Mesenchymal stem cell (in vitro differentiated cells and primary cell): ENCODE results near the gene KISS1R.
A peak's percentile ranks its signal among the peaks of the same experiment; 100 is the strongest.
"Not testable (repeated sequence)": the region's sequence is repeated elsewhere in the genome, so short reads cannot be mapped to it uniquely, and the experiment has no call there.

Experiments used
- DNase-seq: peaks from one replicate; pipeline ENCODE4 v3.0.0-alpha.2; 2013
- H2AFZ ChIP-seq: one replicate; pipeline ENCODE4 v1.6.1; 2013; ENCODE audit warnings: low read depth, mild to moderate bottlenecking, control low read depth, inconsistent platforms, low read length, moderate library complexity
- H2AK5ac ChIP-seq: 2 replicates; pipeline ENCODE4 v1.6.1; 2013; ENCODE audit warnings: low read length, moderate library complexity, mild to moderate bottlenecking, inconsistent platforms; ENCODE audit not compliant: severe bottlenecking
- H2BK120ac ChIP-seq: one replicate; pipeline ENCODE4 v1.6.1; 2013; ENCODE audit warnings: low read depth, mild to moderate bottlenecking, inconsistent platforms, low read length, moderate library complexity
- H2BK12ac ChIP-seq, 2 experiments: one replicate each; pipeline ENCODE4 v1.6.1; 2013; ENCODE audit warnings: inconsistent platforms in 2 of 2, low read length in 2 of 2, mild to moderate bottlenecking in 2 of 2, moderate library complexity in 2 of 2, control low read depth in 1 of 2
- H2BK15ac ChIP-seq: one replicate; pipeline ENCODE4 v1.6.1; 2013; ENCODE audit warnings: mild to moderate bottlenecking, low read depth, inconsistent platforms; ENCODE audit not compliant: poor library complexity, severe bottlenecking
- H2BK5ac ChIP-seq: 2 replicates; pipeline ENCODE4 v1.6.1; 2013; ENCODE audit warnings: low read depth, mild to moderate bottlenecking, low read length, control low read depth, inconsistent platforms; ENCODE audit not compliant: poor library complexity, severe bottlenecking
- H3K14ac ChIP-seq, 2 experiments: one replicate each; pipeline ENCODE4 v1.6.1; 2013; ENCODE audit warnings: inconsistent platforms in 2 of 2, low read length in 2 of 2, control low read depth in 1 of 2, mild to moderate bottlenecking in 1 of 2, moderate library complexity in 1 of 2
- H3K18ac ChIP-seq, 2 experiments: one replicate each; pipeline ENCODE4 v1.6.1; 2013; ENCODE audit warnings: inconsistent platforms in 2 of 2, low read length in 2 of 2, control low read depth in 1 of 2, low read depth in 1 of 2, mild to moderate bottlenecking in 1 of 2
- H3K23ac ChIP-seq, 2 experiments: one replicate each; pipeline ENCODE4 v1.6.1; 2013; ENCODE audit warnings: inconsistent platforms in 2 of 2, low read length in 2 of 2, mild to moderate bottlenecking in 2 of 2, moderate library complexity in 2 of 2, control low read depth in 1 of 2
- H3K27ac ChIP-seq: 2 replicates; pipeline ENCODE4 v1.5.1; 2013; ENCODE audit warnings: mild to moderate bottlenecking, moderate library complexity, low read length, control low read depth, inconsistent platforms; ENCODE audit not compliant: poor library complexity, severe bottlenecking
- H3K27me3 ChIP-seq, 2 experiments: 2 replicates each; pipeline versions ENCODE4 v1.6.1 to v1.7.0; 2013; ENCODE audit warnings: low read length in 2 of 2, mild to moderate bottlenecking in 2 of 2, moderate library complexity in 2 of 2, control low read depth in 1 of 2, inconsistent platforms in 1 of 2; ENCODE audit not compliant: control insufficient read depth in 1 of 2, insufficient read depth in 1 of 2
- H3K36me3 ChIP-seq, 2 experiments: 2 replicates each; pipeline versions ENCODE4 v1.6.1 to v1.7.0; 2013; ENCODE audit warnings: low read length in 2 of 2, control low read depth in 1 of 2, inconsistent platforms in 1 of 2, low read depth in 1 of 2, mild to moderate bottlenecking in 1 of 2; ENCODE audit not compliant: insufficient read depth in 2 of 2, control insufficient read depth in 1 of 2
- H3K4ac ChIP-seq, 2 experiments: one replicate each; pipeline ENCODE4 v1.6.1; 2013; ENCODE audit warnings: inconsistent platforms in 2 of 2, low read length in 2 of 2, mild to moderate bottlenecking in 2 of 2, moderate library complexity in 2 of 2, control low read depth in 1 of 2, low read depth in 1 of 2
- H3K4me1 ChIP-seq: 2 replicates; pipeline ENCODE4 v1.6.1; 2013; ENCODE audit warnings: low read depth, low read length, control low read depth; ENCODE audit not compliant: control insufficient read depth, insufficient read depth
- H3K4me2 ChIP-seq: 2 replicates; pipeline ENCODE4 v1.6.1; 2013; ENCODE audit warnings: low read length, mild to moderate bottlenecking, inconsistent platforms; ENCODE audit not compliant: poor library complexity, severe bottlenecking
- H3K4me3 ChIP-seq, 2 experiments: 2 replicates each; pipeline versions ENCODE4 v1.5.1 to v1.7.0; 2013; ENCODE audit warnings: low read length in 2 of 2, mild to moderate bottlenecking in 2 of 2, control low read depth in 1 of 2, low read depth in 1 of 2; ENCODE audit not compliant: insufficient read depth in 1 of 2
- H3K79me1 ChIP-seq: replicated peaks from 2 replicates; pipeline ENCODE4 v1.6.1; 2013; ENCODE audit warnings: mild to moderate bottlenecking, control low read depth, low read length, inconsistent platforms; ENCODE audit not compliant: poor library complexity, severe bottlenecking
- H3K9ac ChIP-seq: 2 replicates; pipeline ENCODE4 v1.7.0; 2013; ENCODE audit warnings: mild to moderate bottlenecking, low read length, moderate library complexity
- H3K9me3 ChIP-seq: 2 replicates; pipeline ENCODE4 v1.7.0; 2013; ENCODE audit warnings: mild to moderate bottlenecking, low read length; ENCODE audit not compliant: control insufficient read depth
- H4K8ac ChIP-seq: one replicate; pipeline ENCODE4 v1.6.1; 2013; ENCODE audit warnings: inconsistent platforms, mild to moderate bottlenecking, low read length, moderate library complexity
- H4K91ac ChIP-seq: one replicate; pipeline ENCODE4 v1.6.1; 2013; ENCODE audit warnings: mild to moderate bottlenecking, low read length, inconsistent platforms
- WGBS: methylation state at CpG from one replicate; pipeline ENCODE4 v1.1.7; 2013; ENCODE audit warnings: mixed read lengths; 5-methylcytosine and 5-hydroxymethylcytosine counted together

KISS1R gene

DNA sequence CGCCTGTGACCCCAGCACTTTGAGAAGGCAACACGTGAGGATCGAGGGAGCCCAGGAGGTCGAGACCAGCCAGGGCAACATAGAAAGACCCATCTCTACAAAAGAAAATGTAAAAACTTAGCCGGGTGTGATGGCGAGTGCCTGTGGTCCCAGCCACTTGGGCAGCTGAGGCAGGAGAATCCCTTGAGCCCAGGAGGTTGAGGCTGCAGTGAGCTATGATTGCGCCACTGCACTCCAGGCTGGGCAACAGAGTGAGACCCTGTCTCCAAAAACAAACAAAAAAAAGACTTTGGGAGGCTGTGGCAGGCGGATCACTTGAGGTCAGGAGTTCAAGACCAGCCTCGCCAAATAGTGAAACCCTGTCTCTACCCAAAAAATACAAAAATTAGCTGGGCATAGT is 40.4 kb downstream of the KISS1R start:
- not testable (repeated sequence) for H3K4me2 ChIP-seq, H3K27me3 ChIP-seq, H3K9me3 ChIP-seq, H3K79me1 ChIP-seq, DNase-seq, H3K4me3 ChIP-seq, H3K23ac ChIP-seq, H2AFZ ChIP-seq, H3K9ac ChIP-seq
- peaks cover 78% of the 10 kb centered on the region for H3K4me1 ChIP-seq
- H4K8ac ChIP-seq: peak overlapping the region; percentile 86
- H2BK15ac ChIP-seq: peak overlapping the region; percentile 95
- peak overlapping the region; percentile 71 to 77 for H3K4ac ChIP-seq
- peak overlapping the region; percentile 33 to 75 for H2BK12ac ChIP-seq
- peak overlapping the region; percentile 96 for H2AK5ac ChIP-seq
- peak overlapping the region; percentile 98 for H3K27ac ChIP-seq
- H2BK120ac ChIP-seq: peak overlapping the region; percentile 100
- H3K36me3 ChIP-seq: peaks cover 25 to 43% of the 10 kb centered on the region in 2 experiments
- WGBS: 80% methylated on average over 9 of the region's 9 CpGs
- H3K14ac ChIP-seq: peak overlapping the region in 1 of 2 experiments; percentile 19
- H2BK5ac ChIP-seq: peak overlapping the region; percentile 60
- peak overlapping the region; percentile 97 for H3K18ac ChIP-seq
- peak overlapping the region; percentile 97 for H4K91ac ChIP-seq

DNA sequence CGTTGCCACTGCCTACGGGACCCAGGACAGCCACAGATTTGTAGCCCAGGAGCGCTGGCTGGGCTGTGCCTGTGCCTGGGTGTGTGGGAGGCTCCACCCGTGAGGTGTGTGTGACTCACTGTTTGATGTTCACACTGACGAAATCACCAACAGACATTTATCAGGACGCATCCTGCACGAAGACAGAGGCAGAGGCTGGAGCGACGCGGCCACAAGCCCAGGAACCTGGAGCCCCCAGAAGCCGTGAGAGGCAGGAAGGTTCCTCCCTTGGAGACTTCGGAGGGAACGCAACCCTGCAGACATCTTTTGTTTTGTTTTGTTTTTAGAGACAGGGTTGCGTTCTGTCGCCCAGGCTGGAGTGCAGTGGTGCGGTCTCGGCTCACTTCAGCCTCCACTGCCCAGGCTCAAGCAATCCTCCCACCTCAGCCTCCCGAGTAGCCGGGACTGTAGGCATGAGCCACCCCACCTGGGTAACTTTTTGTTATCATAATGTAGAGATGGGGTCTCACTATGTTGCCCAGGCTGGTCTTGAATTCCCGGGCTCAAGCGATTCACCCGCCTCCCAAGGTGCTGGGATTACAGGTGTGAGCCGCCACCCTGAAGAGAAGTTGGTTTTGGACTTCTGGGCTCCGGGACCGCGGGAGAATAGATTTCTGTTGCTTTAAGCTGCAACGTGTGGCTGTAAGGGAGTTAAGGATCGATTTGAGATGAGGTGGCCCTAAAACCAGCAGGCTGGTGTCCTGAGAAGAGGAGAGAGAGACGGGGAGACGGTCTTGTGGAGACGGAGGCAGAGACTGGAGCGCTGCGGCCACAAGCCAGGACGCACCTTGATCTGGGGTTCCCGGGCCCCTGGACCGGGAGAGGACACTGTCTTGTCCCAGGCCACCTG is 42.1 kb downstream of the KISS1R start:
- no peaks in the 10 kb centered on the region for H3K27me3 ChIP-seq
- peaks cover 78% of the 10 kb centered on the region for H3K4me1 ChIP-seq
- H4K8ac ChIP-seq: peak overlapping the region; percentile 65
- no peak overlapping the region for H3K4me2 ChIP-seq
- peak overlapping the region in 1 of 2 experiments; percentile 31 for H2BK12ac ChIP-seq
- H2AK5ac ChIP-seq: peak overlapping the region; percentile 80
- peak; percentile 85 for DNase-seq
- peak overlapping the region; percentile 74 for H4K91ac ChIP-seq
- no peaks in the 10 kb centered on the region for H3K9me3 ChIP-seq
- peak overlapping the region; percentile 21 to 24 for H3K4ac ChIP-seq
- H3K23ac ChIP-seq: peak overlapping the region in 1 of 2 experiments; percentile 51
- peaks cover 13% of the 10 kb centered on the region for H3K79me1 ChIP-seq
- no peak overlapping the region for H3K9ac ChIP-seq
- WGBS: 71% methylated on average over 36 of the region's 36 CpGs
- H2BK120ac ChIP-seq: no peak overlapping the region
- no peak overlapping the region for H2BK5ac ChIP-seq
- H2BK15ac ChIP-seq: peak overlapping the region; percentile 19
- no peak overlapping the region for H3K4me3 ChIP-seq
- no peak overlapping the region for H2AFZ ChIP-seq
- peak overlapping the region; percentile 11 for H3K27ac ChIP-seq
- H3K18ac ChIP-seq: peak overlapping the region; percentile 56 to 58
- H3K14ac ChIP-seq: peak overlapping the region in 1 of 2 experiments; percentile 6
- peaks cover 33 to 58% of the 10 kb centered on the region in 2 experiments for H3K36me3 ChIP-seq

DNA sequence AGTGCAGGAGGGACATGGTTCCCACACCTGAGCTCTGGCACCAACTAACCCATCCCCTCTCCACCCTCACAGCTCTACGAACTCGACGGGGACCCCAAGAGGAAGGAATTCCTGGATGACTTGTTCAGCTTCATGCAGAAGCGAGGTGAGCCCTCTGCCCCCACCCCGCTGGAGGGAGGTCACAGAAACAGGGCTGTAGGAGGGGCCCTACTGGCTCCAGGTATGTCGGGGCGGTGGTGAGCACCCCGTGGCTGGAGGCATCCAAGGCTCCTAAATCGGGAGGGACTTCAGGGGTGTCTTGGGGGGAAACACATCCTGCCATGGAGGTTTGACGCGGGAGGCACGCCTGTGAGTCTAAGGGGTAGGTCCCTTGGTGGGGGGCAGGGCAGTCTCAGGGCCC is 42.9 kb downstream of the KISS1R start:
- H3K23ac ChIP-seq: no peak overlapping the region
- no peak overlapping the region for H2BK5ac ChIP-seq
- H4K91ac ChIP-seq: peak overlapping the region; percentile 92
- no peak for DNase-seq
- no peak overlapping the region for H3K27ac ChIP-seq
- H3K79me1 ChIP-seq: peaks cover 20% of the 10 kb centered on the region
- peaks cover 41 to 66% of the 10 kb centered on the region in 2 experiments for H3K36me3 ChIP-seq
- H3K9ac ChIP-seq: no peak overlapping the region
- H4K8ac ChIP-seq: peak overlapping the region; percentile 27
- H3K27me3 ChIP-seq: no peaks in the 10 kb centered on the region
- peak overlapping the region in 1 of 2 experiments; percentile 37 for H3K4ac ChIP-seq
- no peak overlapping the region for H2BK15ac ChIP-seq
- peaks cover 73% of the 10 kb centered on the region for H3K4me1 ChIP-seq
- 83% methylated on average over 12 of the region's 12 CpGs for WGBS
- H2BK12ac ChIP-seq: peak overlapping the region; percentile 26 to 59
- no peaks in the 10 kb centered on the region for H3K9me3 ChIP-seq
- H3K4me3 ChIP-seq: no peak overlapping the region
- H3K18ac ChIP-seq: peak overlapping the region; percentile 18 to 85
- no peak overlapping the region for H2AFZ ChIP-seq
- peak overlapping the region in 1 of 2 experiments; percentile 9 for H3K14ac ChIP-seq
- H3K4me2 ChIP-seq: no peak overlapping the region
- H2AK5ac ChIP-seq: no peak overlapping the region
- H2BK120ac ChIP-seq: peak overlapping the region; percentile 88

DNA sequence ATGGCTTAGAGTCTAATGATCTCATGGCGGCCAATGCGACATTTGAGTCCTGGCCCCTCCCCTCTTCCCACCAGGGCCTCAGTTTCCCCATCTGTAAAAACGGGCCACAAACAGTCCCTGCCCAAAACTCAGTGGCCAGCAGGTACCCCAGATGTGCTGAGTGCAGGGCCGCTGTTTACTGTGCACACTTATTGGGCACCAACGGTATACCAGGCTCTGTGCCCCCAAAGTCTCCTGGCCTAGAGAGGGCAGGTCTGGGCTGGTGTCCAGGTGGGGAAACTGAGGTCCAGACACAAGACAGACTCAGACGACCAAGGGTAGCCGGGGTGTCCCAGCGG is 43.4 kb downstream of the KISS1R start:
- no peak overlapping the region for H2BK5ac ChIP-seq
- peak overlapping the region; percentile 86 for H2BK15ac ChIP-seq
- H3K14ac ChIP-seq: peak overlapping the region in 1 of 2 experiments; percentile 39
- peaks cover 46 to 71% of the 10 kb centered on the region in 2 experiments for H3K36me3 ChIP-seq
- no peak overlapping the region for H3K9ac ChIP-seq
- H2BK12ac ChIP-seq: peak overlapping the region; percentile 59 to 85
- H2AK5ac ChIP-seq: no peak overlapping the region
- no peaks in the 10 kb centered on the region for H3K27me3 ChIP-seq
- H3K4me2 ChIP-seq: no peak overlapping the region
- peak overlapping the region; percentile 78 for H4K8ac ChIP-seq
- H3K18ac ChIP-seq: peak overlapping the region; percentile 85 to 96
- peaks cover 67% of the 10 kb centered on the region for H3K4me1 ChIP-seq
- H3K4ac ChIP-seq: peak overlapping the region; percentile 75 to 82
- no peaks in the 10 kb centered on the region for H3K9me3 ChIP-seq
- peak overlapping the region; percentile 92 for H4K91ac ChIP-seq
- no peak overlapping the region for H3K4me3 ChIP-seq
- WGBS: 77% methylated on average over 8 of the region's 8 CpGs
- peak overlapping the region; percentile 88 for H2BK120ac ChIP-seq
- no peak for DNase-seq
- no peak overlapping the region for H3K27ac ChIP-seq
- peak overlapping the region in 1 of 2 experiments; percentile 34 for H3K23ac ChIP-seq
- no peak overlapping the region for H2AFZ ChIP-seq
- H3K79me1 ChIP-seq: peaks cover 20% of the 10 kb centered on the region
